Stimulated activated CD8-positive, alpha-beta memory T cell treated with anti-CD3 and anti-CD28 coated beads, Interleukin-15, amount 100 ng/mL, for 4 hours (primary cell): ENCODE measurements around the gene CNOT6.
"Not testable (repeated sequence)": the region's sequence is repeated elsewhere in the genome, so short reads cannot be mapped to it uniquely, and the experiment has no call there.

Experiments used
- DNase-seq, 2 donors: peaks; one replicate each; pipeline ENCODE4 v3.0.0-alpha.2; 2020; ENCODE audit warnings: low read depth in 2 of 2

The CNOT6 gene

GRCh38 chr5:180470966-180471582 is 23.1 kb upstream of the CNOT6 start:
- peak; percentile 4 to 11 for DNase-seq

- no peak for DNase-seq
Observed at GRCh38 chr5:180471866-180472265, 22.3 kb upstream of the CNOT6 start.

GRCh38 chr5:180472269-180472668 is 21.9 kb upstream of the CNOT6 start:
- no peak for DNase-seq

GRCh38 chr5:180473386-180473785 is 20.8 kb upstream of the CNOT6 start:
- not testable (repeated sequence) for DNase-seq

DNA sequence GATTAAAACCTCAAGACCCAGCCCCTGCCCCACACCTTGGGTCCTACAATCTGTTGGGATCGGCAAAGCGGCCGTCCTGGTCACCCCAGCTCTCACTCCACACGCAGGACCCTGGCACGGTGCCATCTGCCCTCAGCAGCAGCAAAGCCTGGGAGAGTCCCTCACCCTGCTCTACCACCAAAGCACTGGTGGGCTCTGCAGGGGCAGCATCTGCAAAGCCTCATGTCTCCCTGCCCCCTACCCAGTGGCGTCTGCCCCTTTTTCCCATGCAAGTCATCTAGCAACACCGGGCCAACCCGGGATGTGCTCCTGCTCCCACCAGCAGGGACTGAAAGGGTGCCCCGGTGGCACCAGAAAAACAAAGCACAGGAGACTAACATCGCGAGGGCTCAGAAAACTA is 19.6 kb upstream of the CNOT6 start:
- no peak for DNase-seq

GRCh38 chr5:180475969-180476524 is 18.1 kb upstream of the CNOT6 start:
- DNase-seq, result not testable (repeated sequence)

GRCh38 chr5:180484813-180485212 is 9.4 kb upstream of the CNOT6 start:
- DNase-seq, result no peak

DNA sequence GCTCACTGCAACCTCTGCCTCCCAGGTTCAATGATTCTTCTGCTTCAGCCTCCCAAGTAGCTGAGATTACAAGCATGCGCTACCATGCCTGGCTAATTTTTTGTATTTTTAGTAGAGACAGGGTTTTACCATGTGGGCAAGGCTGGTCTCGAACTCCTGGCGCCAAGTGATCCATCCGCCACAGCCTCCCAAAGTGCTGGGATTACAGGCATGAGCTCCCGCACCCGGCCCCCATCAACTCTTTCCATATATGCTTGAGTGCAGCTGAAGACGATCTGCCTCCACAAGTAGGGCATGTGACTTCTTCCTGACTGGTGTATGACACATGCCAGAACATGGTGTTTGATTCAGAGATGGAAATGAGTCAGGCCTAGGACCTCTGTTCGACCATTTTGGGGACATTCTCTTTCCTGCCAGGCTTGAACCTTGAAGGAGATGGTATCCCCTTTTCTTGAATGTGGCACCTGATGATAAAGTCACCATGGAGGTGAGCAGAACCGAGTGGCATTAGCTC is 7.5 kb upstream of the CNOT6 start:
- DNase-seq, result no peak

DNA sequence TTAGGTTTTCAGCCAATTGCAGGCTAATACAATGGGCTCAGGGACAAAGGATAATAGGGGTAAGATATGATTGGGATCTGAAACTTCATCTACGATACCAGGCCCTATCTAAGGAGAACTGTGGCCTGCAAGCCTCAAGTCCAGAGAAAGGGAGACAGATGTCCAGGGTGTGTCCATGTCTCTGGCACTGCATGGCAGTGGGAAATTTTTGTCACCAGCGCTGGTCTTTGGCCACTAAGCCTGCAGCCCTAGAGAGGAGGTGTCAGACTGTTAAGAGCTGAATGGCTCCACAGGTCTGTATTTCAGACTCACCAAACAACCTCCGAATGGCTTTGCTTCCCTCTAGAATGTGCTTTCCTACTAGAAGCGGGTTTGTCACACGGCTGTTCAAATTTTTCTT is 6.6 kb upstream of the CNOT6 start:
- DNase-seq, result no peak

GRCh38 chr5:180491496-180491895 is 2.7 kb upstream of the CNOT6 start:
- DNase-seq, result no peak

- no peak for DNase-seq
Observed at GRCh38 chr5:180492226-180492903, 1.8 kb upstream of the CNOT6 start.

DNA sequence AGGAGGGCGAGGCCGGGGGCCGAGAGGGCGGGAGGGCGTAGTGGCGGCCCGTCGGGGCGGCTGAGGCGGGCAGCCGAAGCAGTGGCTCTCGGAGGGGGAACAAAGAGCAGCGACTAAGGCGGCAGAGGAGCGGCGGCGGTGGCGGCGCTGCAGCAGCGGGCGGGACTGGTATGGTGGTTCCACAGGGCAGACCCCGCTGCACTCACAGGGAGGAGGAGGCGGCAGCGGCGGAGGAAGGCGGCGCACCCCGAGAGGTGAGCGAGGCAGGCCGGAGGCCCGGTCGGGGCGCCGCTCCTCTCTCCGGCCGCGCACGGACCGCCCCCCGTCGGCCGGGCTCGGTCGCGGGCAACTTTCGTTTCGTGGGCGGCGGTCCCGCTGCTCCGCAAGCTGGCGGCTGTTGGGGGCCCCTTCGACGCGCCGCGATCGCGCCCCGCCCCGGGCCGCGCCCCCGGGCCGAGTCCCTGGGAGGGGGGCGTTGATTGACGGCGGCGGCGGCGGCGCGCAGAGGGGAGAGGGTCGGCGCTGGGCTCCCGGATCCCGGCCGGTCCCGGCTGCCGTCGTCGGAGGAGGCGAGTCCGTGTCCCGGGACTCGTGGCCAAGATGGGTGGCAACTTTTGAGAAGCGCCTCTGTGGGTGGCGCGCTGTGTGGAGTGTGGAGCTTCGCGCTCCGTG is 467 bp downstream of the CNOT6 start:
- DNase-seq, result peak; percentile 0 to 41

GRCh38 chr5:180495292-180495691 is 1.1 kb downstream of the CNOT6 start:
- no peak for DNase-seq

DNA sequence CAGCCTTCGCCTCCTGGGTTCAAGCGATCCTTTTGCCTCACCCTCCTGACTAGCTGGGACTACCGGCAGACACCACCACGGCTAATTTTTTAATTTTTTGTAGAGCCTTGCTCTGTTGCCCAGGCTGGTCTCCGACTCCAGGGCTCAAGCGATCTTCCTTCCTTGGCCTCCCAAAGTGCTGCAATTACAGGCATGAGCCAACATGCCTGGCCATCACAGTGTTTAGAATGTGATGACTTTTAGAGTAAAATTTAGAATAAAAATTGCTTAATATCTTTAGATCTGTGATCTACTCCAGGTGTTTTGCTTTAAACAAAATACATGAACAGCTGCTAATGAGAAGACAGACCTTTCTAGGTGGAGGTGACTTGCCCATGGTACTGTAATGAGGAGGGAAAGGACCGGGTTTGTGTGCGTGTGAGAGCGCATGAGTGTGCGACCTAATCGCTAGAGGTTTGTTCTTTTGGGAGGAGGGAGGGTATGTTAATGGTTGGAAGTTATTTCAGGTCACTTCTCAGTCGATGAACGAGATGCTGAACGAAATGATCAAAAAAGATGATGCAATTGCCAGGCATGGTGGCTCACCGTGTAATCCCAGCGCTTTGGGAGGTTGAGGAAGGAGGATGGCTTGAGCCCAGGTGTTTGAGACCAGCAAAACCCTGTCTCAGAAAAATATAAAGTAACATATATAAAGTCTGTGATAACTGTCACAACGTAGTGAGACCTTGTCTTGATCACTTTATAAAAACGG is 2.0 kb downstream of the CNOT6 start:
- DNase-seq, result no peak

DNA sequence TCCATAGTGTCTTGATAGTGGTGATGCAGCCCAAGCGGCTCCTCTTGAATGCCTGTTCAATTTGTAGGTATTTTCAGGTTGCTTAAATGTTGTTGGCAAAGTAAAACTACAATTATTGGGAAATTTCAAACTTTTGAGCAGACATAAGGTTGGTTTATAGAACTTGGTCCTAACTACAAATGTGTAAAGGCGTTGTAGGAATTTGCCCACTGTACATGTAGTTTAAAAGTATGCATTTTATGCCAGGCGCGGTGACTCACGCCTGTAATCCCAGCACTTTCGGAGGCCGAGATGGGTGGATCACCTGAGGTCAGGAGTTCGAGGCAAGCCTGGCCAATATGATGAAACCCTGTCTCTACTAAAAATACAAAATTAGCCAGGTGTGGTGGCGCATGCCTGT is 2.6 kb downstream of the CNOT6 start:
- DNase-seq, result not testable (repeated sequence)

DNA sequence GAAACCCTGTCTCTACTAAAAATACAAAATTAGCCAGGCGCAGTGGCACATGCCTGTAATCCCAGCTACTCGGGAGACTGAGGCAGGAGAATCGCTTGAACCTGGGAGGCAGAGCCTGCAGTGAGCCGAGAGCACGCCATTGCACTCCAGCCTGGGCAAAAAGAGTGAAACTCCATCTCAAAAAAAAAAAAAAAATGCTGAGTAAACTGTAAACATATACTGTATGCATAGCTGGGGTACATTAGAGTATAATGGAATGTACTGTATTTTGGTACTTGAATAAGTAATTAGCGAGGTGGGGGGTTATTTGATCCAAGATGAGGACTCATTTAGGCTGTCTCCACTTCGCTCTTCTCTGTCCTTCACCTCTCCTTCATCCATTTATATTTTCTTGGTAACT is 3.7 kb downstream of the CNOT6 start:
- DNase-seq, result not testable (repeated sequence)

DNA sequence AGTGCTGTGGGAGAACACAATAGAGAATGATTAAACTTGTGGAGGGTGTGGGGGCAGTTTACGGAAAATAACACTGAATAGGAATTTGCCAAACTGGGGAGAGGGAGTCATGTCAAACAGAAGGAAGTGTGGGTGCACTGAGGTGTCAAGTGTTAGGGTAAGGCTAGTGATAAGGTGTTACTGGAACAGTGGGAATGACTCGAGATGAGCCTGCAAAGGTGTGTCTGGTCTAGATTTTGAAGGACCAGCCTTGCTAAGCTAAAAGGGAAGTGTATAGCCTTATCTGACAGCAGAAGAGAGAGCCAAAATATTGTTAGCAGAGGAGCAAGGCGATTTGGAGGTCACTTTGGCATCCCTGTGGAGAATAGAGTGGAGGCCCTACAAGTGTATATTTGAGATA is 4.2 kb downstream of the CNOT6 start:
- DNase-seq, result no peak

- DNase-seq, result no peak
Observed at GRCh38 chr5:180499684-180500083, 5.5 kb downstream of the CNOT6 start.

GRCh38 chr5:180500300-180500699 is 6.1 kb downstream of the CNOT6 start:
- DNase-seq, result not testable (repeated sequence)

- DNase-seq, result no peak
Observed at GRCh38 chr5:180507661-180508060, 13.5 kb downstream of the CNOT6 start.

GRCh38 chr5:180515294-180515693 is 21.1 kb downstream of the CNOT6 start:
- no peak for DNase-seq

DNA sequence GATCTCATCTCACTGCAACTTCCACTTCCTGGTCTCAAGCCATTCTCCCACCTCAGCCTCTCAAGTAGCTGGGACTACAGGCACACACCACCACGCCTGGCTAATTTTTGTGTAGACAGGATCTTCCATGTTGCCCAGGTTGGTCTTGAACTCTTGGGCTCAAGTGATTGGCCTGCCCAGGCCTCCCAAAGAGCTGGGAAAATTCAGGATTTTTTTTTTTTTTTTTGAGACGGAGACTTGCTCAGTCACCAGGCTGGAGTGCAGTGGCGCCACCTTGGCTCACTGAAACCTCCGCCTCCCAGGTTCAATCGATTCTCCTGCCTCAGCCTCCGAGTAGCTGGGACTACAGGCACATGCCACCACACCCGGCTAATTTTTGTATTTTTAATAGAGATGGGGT is 21.8 kb downstream of the CNOT6 start:
- not testable (repeated sequence) for DNase-seq
